ENCODE results near the gene ARMC2. TPM values are rescaled to one million over a fixed set of nuclear protein-coding genes. Genes with fewer than 3 reads are reported as not detected.
A peak's percentile ranks its signal among the peaks of the same experiment; 100 is the strongest.

Gene ARMC2
- total RNA-seq, 2 donors from 2014 or later, result 1.9 to 2.5 TPM

DNA sequence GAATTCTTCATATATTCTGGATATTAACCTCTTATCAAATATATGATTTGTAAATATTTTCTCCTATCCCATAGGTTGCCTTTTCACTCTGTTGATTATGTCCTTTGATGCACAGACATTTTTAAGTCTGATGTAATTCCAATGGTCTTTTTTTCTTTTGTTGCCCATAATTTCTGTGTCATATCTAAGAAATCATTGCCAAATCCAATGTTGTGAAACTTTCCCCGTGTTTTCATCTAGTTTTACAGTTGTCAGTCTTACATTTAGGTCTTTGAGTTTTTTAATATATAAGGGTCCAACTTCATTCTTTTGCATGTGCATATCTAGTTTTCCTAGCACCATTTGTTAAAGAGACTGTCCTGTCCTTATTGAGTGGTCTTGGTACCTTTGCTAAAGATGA is 134.9 kb downstream of the ARMC2 start:
- no peak for TF ChIP-seq CTCF (IDR thresholded peaks at IDR 0.05)
- no peak for DNase-seq
- intact Hi-C loops (cut with DNase I), result no loop called here

GRCh38 chr6:108985301-108985700 is 137.1 kb downstream of the ARMC2 start:
- Histone ChIP-seq H3K27me3 (no peaks in the 10 kb centered on the region), H3K4me3 (no peak overlapping the region), H3K9ac (ENCODE audit: low read depth in 2 of 2, low read length in 2 of 2) (no peak overlapping the region), H3K9me3 (no peaks in the 10 kb centered on the region), H3K4me1 (no peaks in the 10 kb centered on the region), H3K27ac (no peak overlapping the region), H3K36me3 (no peaks in the 10 kb centered on the region)
- DNase-seq, result no peak
- intact Hi-C loops (cut with DNase I), result no loop called here
- TF ChIP-seq CTCF (IDR thresholded peaks at IDR 0.05), result no peak

More for the DNA sequence above, 134.9 kb downstream of the ARMC2 start:
- Histone ChIP-seq H3K9ac (ENCODE audit: low read depth in 2 of 2, low read length in 2 of 2) (no peak overlapping the region), H3K27ac (no peak overlapping the region), H3K4me1 (no peaks in the 10 kb centered on the region), H3K36me3 (no peaks in the 10 kb centered on the region), H3K9me3 (no peaks in the 10 kb centered on the region), H3K4me3 (no peak overlapping the region), H3K27me3 (no peaks in the 10 kb centered on the region)

GRCh38 chr6:108987156-108987555 is 138.9 kb downstream of the ARMC2 start:
- Histone ChIP-seq H3K27ac (no peak overlapping the region), H3K4me1 (no peaks in the 10 kb centered on the region), H3K9me3 (no peaks in the 10 kb centered on the region), H3K4me3 (no peak overlapping the region), H3K36me3 (no peaks in the 10 kb centered on the region), H3K27me3 (no peaks in the 10 kb centered on the region), H3K9ac (ENCODE audit: low read depth in 2 of 2, low read length in 2 of 2) (no peak overlapping the region)
- no peak for TF ChIP-seq CTCF (IDR thresholded peaks at IDR 0.05)
- no peak for DNase-seq
- intact Hi-C loops (cut with DNase I), result no loop called here

DNA sequence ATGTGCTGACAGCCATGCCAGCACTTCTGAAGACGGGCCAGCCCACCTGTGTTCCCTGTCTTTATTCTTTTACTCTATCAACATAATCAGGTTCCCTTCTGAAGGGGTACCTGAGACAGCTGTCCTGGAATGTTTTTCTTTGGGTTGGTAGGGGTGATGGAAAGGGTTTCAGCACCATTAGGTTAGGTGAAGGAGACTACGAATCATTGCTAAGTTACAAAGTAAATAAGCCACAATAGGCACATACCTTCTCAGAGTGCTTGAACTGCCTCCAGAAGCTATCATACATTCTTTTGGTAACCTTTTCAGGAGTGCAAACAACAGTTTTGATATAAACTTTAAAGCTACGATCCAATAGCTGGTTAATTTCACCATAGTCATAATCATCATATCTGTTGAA is 140.1 kb downstream of the ARMC2 start:
- DNase-seq, result no peak
- no peaks in the 10 kb centered on the region for H3K36me3 ChIP-seq
- intact Hi-C loops (cut with DNase I), result no loop called here
- no peak for TF ChIP-seq CTCF (IDR thresholded peaks at IDR 0.05)
- no peak overlapping the region for H3K27ac ChIP-seq
- no peak overlapping the region for H3K4me3 ChIP-seq
- no peaks in the 10 kb centered on the region for H3K9me3 ChIP-seq
- no peaks in the 10 kb centered on the region for H3K4me1 ChIP-seq
- H3K27me3 ChIP-seq, result no peaks in the 10 kb centered on the region
- no peak overlapping the region for H3K9ac ChIP-seq (ENCODE audit: low read depth in 2 of 2, low read length in 2 of 2)

DNA sequence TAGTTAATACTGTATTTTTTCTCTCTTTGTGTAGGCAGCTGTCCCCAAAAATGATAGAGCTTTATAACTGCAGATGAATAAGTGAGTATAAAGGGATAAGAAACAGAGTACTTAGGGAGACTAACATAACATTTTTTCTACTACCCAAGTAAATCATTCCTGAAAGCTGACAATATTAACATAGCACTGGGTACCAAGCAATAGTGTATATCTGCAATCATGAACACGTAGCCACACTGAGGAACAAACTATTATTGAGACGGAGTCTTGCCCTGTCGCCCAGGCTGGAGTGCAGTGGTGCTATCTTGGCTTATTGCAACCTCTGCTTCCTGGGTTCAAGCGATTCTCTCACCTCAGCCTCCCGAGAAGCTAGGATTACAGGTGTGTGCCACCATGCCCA is 140.5 kb downstream of the ARMC2 start:
- no peaks in the 10 kb centered on the region for H3K27me3 ChIP-seq
- no peak for DNase-seq
- H3K36me3 ChIP-seq, result no peaks in the 10 kb centered on the region
- no peak overlapping the region for H3K9ac ChIP-seq (ENCODE audit: low read depth in 2 of 2, low read length in 2 of 2)
- no peak for TF ChIP-seq CTCF (IDR thresholded peaks at IDR 0.05)
- H3K9me3 ChIP-seq, result no peaks in the 10 kb centered on the region
- no peak overlapping the region for H3K4me3 ChIP-seq
- intact Hi-C loops (cut with DNase I), result no loop called here
- no peak overlapping the region for H3K27ac ChIP-seq
- H3K4me1 ChIP-seq, result no peaks in the 10 kb centered on the region

DNA sequence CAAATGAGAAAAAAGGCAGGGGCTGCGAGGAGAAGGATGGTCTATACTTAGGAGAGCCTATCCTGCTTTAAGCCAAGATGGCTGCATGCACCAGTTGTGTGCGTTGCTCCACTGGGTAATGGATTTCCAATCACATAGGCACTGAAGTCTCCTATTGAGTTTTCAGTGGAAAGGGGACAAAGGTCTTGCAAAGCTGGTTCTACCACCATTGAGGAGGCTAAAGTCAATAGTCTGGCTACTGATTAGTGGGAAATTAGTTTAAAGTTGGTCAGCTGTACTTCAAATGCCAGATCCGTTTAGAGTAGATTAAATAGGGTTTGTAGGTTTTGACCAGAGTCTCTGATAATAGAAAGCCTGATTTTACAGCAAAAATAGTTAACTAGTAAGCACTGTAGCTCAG is 141.5 kb downstream of the ARMC2 start:
- DNase-seq, result peak; percentile 27
- Histone ChIP-seq H3K4me3 (no peak overlapping the region), H3K9me3 (no peaks in the 10 kb centered on the region), H3K27me3 (no peaks in the 10 kb centered on the region), H3K36me3 (no peaks in the 10 kb centered on the region), H3K27ac (no peak overlapping the region), H3K4me1 (no peaks in the 10 kb centered on the region), H3K9ac (ENCODE audit: low read depth in 2 of 2, low read length in 2 of 2) (no peak overlapping the region)
- intact Hi-C loops (cut with DNase I), result no loop called here
- no peak for TF ChIP-seq CTCF (IDR thresholded peaks at IDR 0.05)

All from colonic mucosa (tissue), 4 donors.